HepG2 (cell line): Measurements from ENCODE around the gene BTN1A1. TPM values are rescaled to one million over a fixed set of nuclear protein-coding genes. Genes with fewer than 3 reads are reported as not detected.

Experiments used
- ARID3A ChIP-seq: IDR thresholded peaks from 2 replicates; pipeline ENCODE4 v1.6.1; 2012; ENCODE audit warnings: low read depth, low read length, improper control_type of control experiment
- BHLHE40 ChIP-seq: IDR thresholded peaks from 2 replicates; pipeline ENCODE4 v1.6.1; 2011; ENCODE audit warnings: low read length, improper control_type of control experiment
- EED ChIP-seq: sonication (generic); formaldehyde crosslinking; IDR thresholded peaks from 2 replicates; pipeline ENCODE4 v1.5.0; 2020; ENCODE audit warnings: mild to moderate bottlenecking, missing genetic modification reagents
- GTF2F1 ChIP-seq: fragments of 150-350 bp; IDR thresholded peaks from 2 replicates; pipeline ENCODE4 v1.6.1; 2014; ENCODE audit warnings: low read length
- JARID2 ChIP-seq: sonication (generic); formaldehyde crosslinking; IDR thresholded peaks from 2 replicates; pipeline ENCODE4 v1.8.1; 2023; ENCODE audit warnings: missing genetic modification reagents, inconsistent platforms; ENCODE audit not compliant: insufficient replicate concordance
- MTF2 ChIP-seq: sonication (generic); formaldehyde crosslinking; IDR thresholded peaks from 2 replicates; pipeline ENCODE4 v1.5.0; 2020; ENCODE audit warnings: missing genetic modification reagents, borderline replicate concordance
- PAWR ChIP-seq: sonication (generic); formaldehyde crosslinking; IDR thresholded peaks from 2 replicates; pipeline ENCODE4 v1.4.0; 2020; ENCODE audit warnings: missing genetic modification reagents, mild to moderate bottlenecking, borderline replicate concordance
- PHB2 ChIP-seq: fragments of 450-650 bp; IDR thresholded peaks from 2 replicates; pipeline ENCODE4 v1.6.1; 2018; ENCODE audit not compliant: partially characterized antibody
- SMYD3 ChIP-seq: sonication (generic); formaldehyde crosslinking; IDR thresholded peaks from 2 replicates; pipeline ENCODE4 v1.8.1; 2023; ENCODE audit warnings: mild to moderate bottlenecking, missing genetic modification reagents
- TCF12 ChIP-seq, 2 experiments: fragments of 450-650 bp in 1 of 2; sonication (generic) in 1 of 2; formaldehyde crosslinking in 1 of 2; IDR thresholded peaks; 2 replicates each; pipeline versions ENCODE4 v1.6.1 to v1.8.0; 2017 to 2022; ENCODE audit warnings: antibody characterized with exemption in 1 of 2, mild to moderate bottlenecking in 1 of 2, missing genetic modification reagents in 1 of 2, moderate library complexity in 1 of 2
- TFDP2 ChIP-seq: sonication (generic); formaldehyde crosslinking; IDR thresholded peaks from 2 replicates; pipeline ENCODE4 v1.4.0; 2020; ENCODE audit warnings: missing genetic modification reagents
- ZNF24 ChIP-seq: fragments of 450-650 bp; IDR thresholded peaks from 2 replicates; pipeline ENCODE4 v1.6.1; 2017; ENCODE audit warnings: antibody characterized with exemption, mild to moderate bottlenecking
- ZNF276 ChIP-seq: sonication (generic); formaldehyde crosslinking; IDR thresholded peaks from 2 replicates; pipeline ENCODE4 v1.4.0; 2020; ENCODE audit warnings: mild to moderate bottlenecking, low read depth, missing genetic modification reagents
- ZNF318 ChIP-seq: sonication (generic); formaldehyde crosslinking; IDR thresholded peaks from 2 replicates; pipeline ENCODE4 v1.4.0; 2020; ENCODE audit warnings: mild to moderate bottlenecking, missing genetic modification reagents
- ZNF383 ChIP-seq: sonication (generic); formaldehyde crosslinking; IDR thresholded peaks from 2 replicates; pipeline ENCODE4 v1.4.0; 2020; ENCODE audit warnings: missing genetic modification reagents, mild to moderate bottlenecking, borderline replicate concordance
- ZNF562 ChIP-seq: sonication (generic); formaldehyde crosslinking; IDR thresholded peaks from 2 replicates; pipeline ENCODE4 v1.8.0; 2022; ENCODE audit warnings: missing genetic modification reagents, borderline replicate concordance
- ZNF792 ChIP-seq: IDR thresholded peaks from 2 replicates; pipeline ENCODE4 v1.6.1; 2016
- polyA plus RNA-seq, 8 experiments: library from polyadenylated mRNA; depleted of rRNA in 3 of 8; stranded (reverse) in 7 of 8; unstranded in 1 of 8; fragments of >200 nt; fragmentation: Illumina TruSeq in 4 of 8; extraction: Trizol in 4 of 8; gene quantifications; 2 replicates each; pipeline versions ENCODE4 v1.2.1 to v1.2.3, GENCODE V29; 2011 to 2016; ENCODE audit warnings: low read depth in 4 of 8, missing spikeins in 1 of 8, mixed read lengths in 1 of 8; ENCODE audit not compliant: insufficient read depth in 1 of 8
- total RNA-seq, 5 experiments: library from RNA; depleted of rRNA; stranded (reverse); fragments of >200 nt; fragmentation: Illumina TruSeq; extraction: Trizol; gene quantifications; 2 replicates each; pipeline ENCODE4 v1.2.3, GENCODE V29; 2016; ENCODE audit warnings: low read depth in 1 of 5

BTN1A1 gene
- total and polyA plus RNA-seq, 2 of the 13 experiments (the other 11 are each of a cell fraction or from before 2014, with no cell fraction given) = 0.04 TPM; not detected in 1

GRCh38 chr6:26537160-26537845 is 37.2 kb downstream of the BTN1A1 start (continued):
- TF ChIP-seq ZNF318 (CRISPR knock-in tag) (peak; percentile 96), ZNF24 (peak; percentile 98), EED (CRISPR knock-in tag) (peak; percentile 55; the same call in 1 of the 2 replicates), SMYD3 (CRISPR knock-in tag) (peak; percentile 87), JARID2 (CRISPR knock-in tag) (no peak), PAWR (CRISPR knock-in tag) (no peak), GTF2F1 (no peak), TCF12 (IDR thresholded peaks at IDR 0.05) (no peak), TCF12 (CRISPR knock-in tag; IDR thresholded peaks at IDR 0.05) (no peak), BHLHE40 (no peak), PHB2 (no peak), MTF2 (CRISPR knock-in tag) (no peak), ZNF792 (peak; percentile 90; the same call in 1 of the 2 replicates), ARID3A (peak; percentile 75; the same call in 1 of the 2 replicates), TFDP2 (CRISPR knock-in tag) (peak; percentile 71), ZNF562 (CRISPR knock-in tag) (no peak), ZNF383 (peak; percentile 99), ZNF276 (no peak)
